Neural cell (in vitro differentiated cells): ENCODE results near the gene AARSD1. TPM values are rescaled to one million over a fixed set of nuclear protein-coding genes. Genes with fewer than 3 reads are reported as not detected.

Source experiments
- H2AFZ ChIP-seq: fragments of 200-600, 300-800 bp; sonication (generic), shearing (Covaris generic); 2 replicates; pipeline ENCODE4 v1.6.0; 2014; ENCODE audit warnings: low read depth, mild to moderate bottlenecking, antibody characterized with exemption, low read length, moderate library complexity
- H3F3A ChIP-seq: fragments of 200-600 bp; shearing (Covaris generic); 2 replicates; pipeline ENCODE4 v1.6.1; 2016; ENCODE audit warnings: mild to moderate bottlenecking, moderate library complexity, mixed read lengths, antibody characterized with exemption, low read length; ENCODE audit not compliant: insufficient read depth, poor library complexity, severe bottlenecking
- H3K27ac ChIP-seq: fragments of 200-600, 300-800 bp; sonication (generic), shearing (Covaris generic); 2 replicates; pipeline ENCODE4 v1.5.1; 2014; ENCODE audit warnings: mild to moderate bottlenecking, low read length, moderate library complexity
- H3K27me3 ChIP-seq: fragments of 300-800, 200-600 bp; sonication (generic), shearing (Covaris generic); 2 replicates; pipeline ENCODE4 v1.6.0; 2014; ENCODE audit warnings: mild to moderate bottlenecking, low read depth, low read length, moderate library complexity; ENCODE audit not compliant: insufficient read depth
- H3K36me3 ChIP-seq: fragments of 300-800, 200-600 bp; sonication (generic), shearing (Covaris generic); 2 replicates; pipeline ENCODE4 v1.5.1; 2014; ENCODE audit warnings: mild to moderate bottlenecking, antibody characterized with exemption, low read length, moderate library complexity; ENCODE audit not compliant: insufficient read depth
- H3K4me2 ChIP-seq: fragments of 300-800, 200-600 bp; sonication (generic), shearing (Covaris generic); 2 replicates; pipeline ENCODE4 v1.6.0; 2014; ENCODE audit warnings: mild to moderate bottlenecking, low read length
- H3K4me3 ChIP-seq: fragments of 300-800, 200-600 bp; sonication (generic), shearing (Covaris generic); 2 replicates; pipeline ENCODE4 v1.5.1; 2014; ENCODE audit warnings: mild to moderate bottlenecking, low read length, moderate library complexity
- H3K79me2 ChIP-seq: fragments of 200-600 bp; shearing (Covaris generic); replicated peaks from 2 replicates; pipeline ENCODE4 v1.6.0; 2014; ENCODE audit warnings: mild to moderate bottlenecking, low read length, moderate library complexity; ENCODE audit not compliant: insufficient read depth
- H3K9ac ChIP-seq: fragments of 300-800, 200-600 bp; sonication (generic), shearing (Covaris generic); 2 replicates; pipeline ENCODE4 v1.6.1; 2016; ENCODE audit warnings: mild to moderate bottlenecking, low read length, mixed read lengths
- H3K9me2 ChIP-seq: fragments of 200-600 bp; shearing (Covaris generic); 2 replicates; pipeline ENCODE4 v1.6.1; 2016; ENCODE audit warnings: mild to moderate bottlenecking, low read length, mixed read lengths; ENCODE audit not compliant: insufficient read depth
- H3K9me3 ChIP-seq: fragments of 200-600, 300-800 bp; sonication (generic), shearing (Covaris generic); 2 replicates; pipeline ENCODE4 v1.6.1; 2016; ENCODE audit warnings: mild to moderate bottlenecking, mixed run types, low read length, moderate library complexity, mixed read lengths
- H4K20me1 ChIP-seq: fragments of 200-600 bp; shearing (Covaris generic); 2 replicates; pipeline ENCODE4 v1.6.1; 2016; ENCODE audit warnings: mild to moderate bottlenecking, mixed run types; ENCODE audit not compliant: insufficient read depth
- CTCF ChIP-seq: fragments of 450-650 bp; IDR thresholded peaks from 2 replicates; pipeline ENCODE4 v1.5.1; 2014; ENCODE audit warnings: antibody characterized with exemption, mild to moderate bottlenecking, moderate library complexity; ENCODE audit not compliant: poor library complexity, severe bottlenecking
- EP300 ChIP-seq: fragments of 450-650 bp; conservative IDR thresholded peaks from 2 replicates; pipeline ENCODE4 v1.6.1; 2014; ENCODE audit warnings: antibody characterized with exemption, mild to moderate bottlenecking, moderate library complexity; ENCODE audit not compliant: poor library complexity, severe bottlenecking
- EZH2 ChIP-seq: fragments of 200-600, 300-800 bp; shearing (Covaris generic), sonication (generic); IDR thresholded peaks from 2 replicates; pipeline ENCODE4 v1.6.1; 2014; ENCODE audit warnings: antibody characterized with exemption, low read length, borderline replicate concordance, mild to moderate bottlenecking; ENCODE audit not compliant: insufficient read depth, poor library complexity, severe bottlenecking
- MXI1 ChIP-seq: fragments of 450-650 bp; conservative IDR thresholded peaks from 2 replicates; pipeline ENCODE4 v1.6.1; 2014; ENCODE audit warnings: antibody characterized with exemption, mild to moderate bottlenecking; ENCODE audit not compliant: poor library complexity, severe bottlenecking
- POLR2AphosphoS5 ChIP-seq: IDR thresholded peaks from 2 replicates; pipeline ENCODE4 v1.6.1; 2012
- RAD21 ChIP-seq: fragments of 450-650 bp; conservative IDR thresholded peaks from 2 replicates; pipeline ENCODE4 v1.6.1; 2014; ENCODE audit warnings: antibody characterized with exemption, mild to moderate bottlenecking, moderate library complexity
- REST ChIP-seq: IDR thresholded peaks from 2 replicates; pipeline ENCODE4 v1.6.1; 2012; ENCODE audit warnings: borderline replicate concordance
- SMC3 ChIP-seq: fragments of 450-650 bp; conservative IDR thresholded peaks from 2 replicates; pipeline ENCODE4 v1.6.1; 2014; ENCODE audit warnings: antibody characterized with exemption, mild to moderate bottlenecking, moderate library complexity; ENCODE audit not compliant: poor library complexity
- TAF1 ChIP-seq: IDR thresholded peaks from 2 replicates; pipeline ENCODE4 v1.6.1; 2012; ENCODE audit warnings: low read depth
- polyA plus RNA-seq: library from polyadenylated mRNA; depleted of rRNA; stranded (reverse); fragments of >200 nt; gene quantifications from 2 replicates; pipeline ENCODE4 v1.2.3, GENCODE V29; 2014

Gene AARSD1
- polyA plus RNA-seq, 1 donor from 2014 or later: 64.2 TPM

GRCh38 chr17:42999003-42999525, 34.8 kb upstream of the AARSD1 start:
- H4K20me1 ChIP-seq: no peaks in the 10 kb centered on the region
- no peaks in the 10 kb centered on the region for H3K27me3 ChIP-seq

GRCh38 chr17:42997984-42998938, 34.0 kb upstream of the AARSD1 start, which contains the start of gene RPL27:
RPL27 (plus strand) TSS chr17:42998419; CDS start chr17:42998751, 332 bp downstream.
- Histone ChIP-seq H3K4me2 (peak within 1 kb of the TSS; percentile 83), H3K36me3 (no peaks in the 10 kb centered on the region), H3K9ac (peak within 1 kb of the TSS; percentile 88)

More at GRCh38 chr17:42999003-42999525, 34.8 kb upstream of the AARSD1 start:
- peak overlapping the region; percentile 84 for H3K27ac ChIP-seq
- H3K9me2 ChIP-seq: no peaks in the 10 kb centered on the region
- H2AFZ ChIP-seq: no peak overlapping the region
- H3F3A ChIP-seq: no peaks in the 10 kb centered on the region
- H3K79me2 ChIP-seq: peaks cover 15% of the 10 kb centered on the region
- H3K4me3 ChIP-seq: peak overlapping the region; percentile 81
- no peaks in the 10 kb centered on the region for H3K9me3 ChIP-seq
- no peaks in the 10 kb centered on the region for H3K36me3 ChIP-seq
- TF ChIP-seq EP300 (no peak), POLR2AphosphoS5 (no peak), REST (no peak), TAF1 (no peak), RAD21 (no peak)
- H3K9ac ChIP-seq: peak overlapping the region; percentile 88
- peak overlapping the region; percentile 83 for H3K4me2 ChIP-seq

More at GRCh38 chr17:42997984-42998938, 34.0 kb upstream of the AARSD1 start, which contains the start of gene RPL27:
- Histone ChIP-seq H3K4me3 (peak within 1 kb of the TSS; percentile 81), H3K27me3 (no peaks in the 10 kb centered on the region), H3F3A (no peaks in the 10 kb centered on the region), H3K79me2 (peaks cover 15% of the 10 kb centered on the region), H3K9me2 (no peaks in the 10 kb centered on the region), H3K27ac (peak within 1 kb of the TSS; percentile 84), H3K9me3 (no peaks in the 10 kb centered on the region), H2AFZ (no peak within 1 kb of the TSS), H4K20me1 (no peaks in the 10 kb centered on the region)
- TF ChIP-seq CTCF (peak; percentile 93), MXI1 (peak; percentile 97), EZH2 (no peak), RAD21 (peak; percentile 70), EP300 (peak; percentile 88), SMC3 (peak; percentile 79), REST (peak; percentile 92), TAF1 (peak; percentile 73), POLR2AphosphoS5 (peak; percentile 86)
